Measurements from ENCODE around the gene PTDSS2.
"Not testable (repeated sequence)": the region's sequence is repeated elsewhere in the genome, so short reads cannot be mapped to it uniquely, and the experiment has no call there.

PTDSS2 gene

GRCh38 chr11:452203-452744 lies 2.2 kb downstream of the PTDSS2 start:
- no peak for DNase-seq

DNA sequence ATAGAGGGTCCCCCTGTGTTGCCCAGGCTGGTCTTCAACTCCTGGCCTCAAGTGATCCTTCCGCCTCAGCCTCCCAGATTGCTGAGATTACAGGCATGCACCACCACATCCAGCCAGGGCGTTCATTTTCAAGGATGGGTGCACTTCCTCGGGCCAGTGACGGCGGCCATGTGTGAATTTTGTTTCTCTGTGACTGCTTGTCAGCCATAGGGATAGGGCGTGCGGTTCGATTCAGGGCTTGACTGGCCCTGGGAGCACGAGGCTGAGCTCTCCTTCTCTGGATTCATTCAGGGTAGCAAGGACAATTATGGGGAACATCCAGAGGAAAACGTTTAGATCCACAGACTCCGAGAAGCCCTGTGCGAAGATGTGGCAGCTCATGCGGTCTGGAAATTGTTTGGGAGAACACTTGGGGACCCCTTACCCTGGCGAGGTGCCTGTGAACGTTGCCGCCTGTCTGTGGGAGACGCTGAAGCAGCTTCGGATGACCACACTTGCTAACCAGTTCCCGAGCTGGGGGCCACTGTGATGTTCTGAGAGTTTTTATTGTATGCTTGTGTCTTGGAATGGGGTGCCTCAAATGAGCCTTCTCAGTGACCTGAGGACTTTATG lies 2.9 kb downstream of the PTDSS2 start:
- no peak for DNase-seq

GRCh38 chr11:453564-453963 lies 3.5 kb downstream of the PTDSS2 start:
- DNase-seq, result no peak

DNA sequence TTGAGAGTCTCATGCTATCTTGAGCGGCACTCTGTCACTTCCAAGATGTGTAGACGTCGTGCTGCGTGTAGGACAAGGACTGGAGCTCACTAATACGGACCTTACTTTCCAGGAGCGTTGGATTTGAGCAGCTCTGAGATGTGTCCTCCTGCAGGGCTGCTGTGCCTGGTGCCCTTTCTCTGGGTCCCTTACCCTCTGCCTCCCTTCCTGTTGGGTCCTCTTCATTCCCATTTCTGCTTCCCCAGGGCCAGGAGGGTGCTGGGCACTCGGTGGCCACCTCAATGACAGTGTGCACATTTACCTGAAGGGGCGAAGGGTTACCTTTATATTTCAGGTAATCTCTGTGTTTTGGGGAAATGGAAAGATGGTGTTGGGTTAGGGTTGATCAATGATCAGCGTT lies 4.0 kb downstream of the PTDSS2 start:
- DNase-seq, result no peak

DNA sequence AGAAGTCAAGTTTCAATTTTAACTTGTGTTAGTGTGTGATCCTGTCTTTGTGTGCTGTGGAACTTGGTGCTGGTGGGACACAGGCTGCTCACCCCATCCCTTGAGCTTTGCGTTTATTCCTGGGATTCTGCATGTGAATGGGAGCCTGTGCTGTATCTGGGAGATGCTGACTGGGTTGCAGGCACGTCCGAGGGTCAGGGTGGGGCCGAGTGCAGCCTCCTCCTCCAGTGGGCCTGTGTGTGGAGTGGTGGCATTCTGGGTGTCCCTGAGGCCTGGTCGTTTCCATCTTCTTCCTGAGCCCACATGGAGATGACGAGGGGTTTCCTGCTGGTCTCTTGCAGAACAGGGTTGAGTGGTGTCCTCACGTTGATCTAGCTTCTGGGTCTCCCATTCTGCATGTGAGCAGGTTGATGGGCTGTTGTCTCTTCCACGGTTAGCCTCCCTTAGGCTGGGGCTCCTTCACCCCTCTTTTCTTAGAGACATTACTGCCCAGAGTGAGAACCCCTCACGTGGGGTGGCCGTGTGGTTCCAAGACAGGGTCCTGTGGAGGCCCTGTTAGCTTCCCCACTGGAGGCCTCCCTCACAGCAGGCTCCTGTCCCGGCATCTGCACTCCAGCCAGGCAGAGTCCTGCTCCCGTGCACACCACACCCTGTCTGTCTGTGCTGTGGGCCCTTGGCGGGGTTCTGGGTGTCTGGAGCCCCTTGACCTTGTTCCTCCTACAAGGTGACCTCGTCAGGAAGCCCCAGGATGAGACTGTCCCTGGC lies 4.9 kb downstream of the PTDSS2 start:
- no peak for DNase-seq

- no peak for DNase-seq
Observed at GRCh38 chr11:455566-456147, 5.6 kb downstream of the PTDSS2 start.

GRCh38 chr11:456533-456932 lies 6.5 kb downstream of the PTDSS2 start:
- no peak for DNase-seq

GRCh38 chr11:457111-457760 lies 7.2 kb downstream of the PTDSS2 start:
- DNase-seq, result no peak

DNA sequence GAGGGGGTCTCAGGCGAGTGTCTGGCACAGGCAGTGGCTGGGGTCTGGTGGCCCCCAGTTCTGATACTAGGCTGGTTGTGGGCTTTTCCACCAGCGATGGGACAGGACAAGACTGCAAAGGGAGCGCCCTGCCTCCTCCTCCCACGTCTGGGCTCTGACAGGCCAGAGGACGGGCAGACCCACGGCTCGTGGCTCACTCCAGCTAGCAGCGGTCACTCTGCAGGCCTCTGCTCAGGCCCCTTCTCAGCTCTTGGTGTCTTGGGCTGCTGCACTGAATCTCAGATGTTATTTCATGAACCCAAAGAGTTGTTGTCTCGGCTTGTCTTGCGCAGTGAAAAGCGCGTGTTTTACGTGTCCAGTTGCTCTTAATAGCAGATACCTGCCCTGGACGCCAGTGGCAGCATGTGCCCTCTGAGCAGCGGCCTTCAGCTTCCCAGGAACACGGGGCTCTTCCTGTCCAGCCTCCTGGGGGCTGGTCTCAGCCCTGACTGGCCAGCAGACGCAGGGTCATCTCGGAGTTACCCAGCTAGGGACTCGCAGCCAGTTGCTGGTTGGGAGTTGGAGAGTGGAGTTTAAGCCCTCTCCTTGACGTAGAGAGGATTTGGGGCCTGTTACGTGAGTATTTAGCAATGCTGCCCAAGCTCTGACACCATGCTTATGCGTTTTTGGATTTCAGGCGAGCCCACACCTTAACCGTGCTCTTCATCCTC lies 9.6 kb downstream of the PTDSS2 start:
- DNase-seq, result no peak

GRCh38 chr11:460331-461199 lies 10.5 kb downstream of the PTDSS2 start:
- DNase-seq, result no peak

DNA sequence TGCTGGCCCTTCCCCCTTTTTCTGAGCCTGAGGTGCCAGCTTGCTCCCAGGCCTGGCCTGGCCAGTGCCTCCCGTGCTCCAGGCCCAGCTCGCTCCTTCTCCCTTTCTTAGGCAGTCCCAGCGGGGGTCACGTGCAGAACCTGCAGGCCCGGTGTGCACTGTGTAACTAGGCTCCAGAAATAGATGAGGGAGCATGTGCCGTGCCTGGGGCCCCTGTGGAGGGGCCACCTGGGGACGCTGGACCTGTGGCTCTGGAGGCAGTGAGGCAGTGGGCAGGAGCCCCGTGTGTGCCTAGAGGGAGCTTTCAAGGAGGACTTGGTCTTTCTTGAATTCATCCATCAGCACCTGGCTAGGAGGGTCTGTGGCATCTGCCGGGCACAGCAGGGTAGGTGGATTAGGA lies 11.5 kb downstream of the PTDSS2 start:
- no peak for DNase-seq

DNA sequence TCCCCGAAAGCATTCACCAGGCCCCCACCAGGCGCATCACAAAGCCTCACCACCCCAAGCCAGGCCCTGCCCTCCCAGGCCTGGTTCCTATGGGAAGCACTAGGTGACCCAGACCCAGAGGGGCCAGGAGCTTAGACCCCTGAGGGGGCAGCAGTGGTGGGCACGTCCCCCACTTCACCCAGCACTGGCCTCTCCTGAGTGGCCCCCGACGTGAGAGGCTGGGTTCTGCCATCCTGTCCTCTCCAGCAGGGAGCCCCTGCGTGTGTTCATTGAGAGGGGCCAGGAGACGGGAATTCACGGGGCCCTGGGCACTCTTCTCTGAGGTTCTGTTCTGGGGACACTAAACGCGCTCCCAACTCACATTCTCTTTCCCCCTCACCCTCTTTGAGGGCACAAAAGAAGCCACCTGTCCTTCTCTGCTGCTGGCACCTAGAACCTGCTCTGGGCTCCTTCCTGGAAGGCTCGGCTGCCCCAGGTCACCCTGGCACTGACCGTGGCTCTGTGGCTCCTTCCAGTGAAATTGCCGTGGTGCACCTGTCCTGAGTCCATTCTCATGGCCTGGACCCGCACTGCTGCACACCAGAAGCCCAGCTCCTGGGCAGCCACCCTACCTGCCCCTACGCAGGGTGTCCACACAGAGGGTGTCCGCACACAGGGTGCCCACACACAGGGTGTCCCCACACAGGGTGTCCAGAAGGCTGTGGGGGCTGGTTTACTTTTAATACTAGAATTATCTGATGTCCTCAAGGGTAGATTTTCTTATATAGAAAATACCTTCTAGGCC lies 12.2 kb downstream of the PTDSS2 start:
- no peak for DNase-seq

- DNase-seq, result no peak
Observed at GRCh38 chr11:464316-464715, 14.2 kb downstream of the PTDSS2 start.

- DNase-seq, result no peak
Observed at GRCh38 chr11:465896-466530, 15.9 kb downstream of the PTDSS2 start.

DNA sequence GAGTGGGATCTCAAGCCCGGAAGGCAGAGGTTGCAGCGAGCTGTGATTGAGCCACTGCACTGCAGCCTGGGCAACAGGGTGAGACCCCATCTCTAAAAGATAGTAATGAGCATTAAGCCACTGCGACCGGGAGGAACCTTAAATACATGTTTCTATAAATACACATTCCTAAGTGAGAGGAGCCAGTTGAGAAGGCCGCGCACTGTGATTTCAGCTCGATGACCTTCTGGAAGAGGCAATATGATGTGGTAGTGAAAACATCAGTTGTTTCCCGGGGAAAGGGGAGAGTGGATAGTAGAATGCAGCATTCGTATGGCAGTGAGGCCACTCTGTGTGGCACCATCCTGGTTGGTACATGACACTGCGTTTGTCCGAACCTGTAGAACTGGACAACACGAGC lies 18.0 kb downstream of the PTDSS2 start:
- no peak for DNase-seq

GRCh38 chr11:468493-468892 lies 18.4 kb downstream of the PTDSS2 start:
- no peak for DNase-seq

DNA sequence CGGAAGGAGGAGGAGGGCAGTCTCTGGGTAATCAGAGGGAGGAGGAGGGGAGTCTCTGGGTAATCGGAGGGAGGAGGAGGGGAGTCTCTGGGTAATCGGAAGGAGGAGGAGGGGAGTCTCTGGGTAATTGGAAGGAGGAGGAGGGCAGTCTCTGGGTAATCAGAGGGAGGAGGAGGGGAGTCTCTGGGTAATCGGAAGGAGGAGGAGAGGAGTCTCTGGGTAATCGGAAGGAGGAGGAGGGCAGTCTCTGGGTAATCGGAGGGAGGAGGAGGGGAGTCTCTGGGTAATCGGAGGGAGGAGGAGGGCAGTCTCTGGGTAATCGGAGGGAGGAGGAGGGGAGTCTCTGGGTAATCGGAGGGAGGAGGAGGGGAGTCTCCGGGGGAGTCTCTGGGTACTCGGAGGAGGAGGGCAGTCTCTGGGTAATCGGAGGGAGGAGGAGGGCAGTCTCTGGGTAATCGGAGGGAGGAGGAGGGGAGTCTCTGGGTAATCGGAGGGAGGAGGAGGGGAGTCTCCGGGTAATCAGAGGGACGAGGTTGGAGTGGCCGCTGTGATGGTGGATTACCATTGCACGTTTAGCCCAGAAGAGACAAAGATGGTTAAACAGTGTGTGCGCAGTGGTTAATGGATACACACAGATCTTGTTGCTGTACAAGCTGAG lies 19.1 kb downstream of the PTDSS2 start:
- DNase-seq, result not testable (repeated sequence)

- no peak for DNase-seq
Observed at GRCh38 chr11:469684-470560, 19.8 kb downstream of the PTDSS2 start.

All from activated CD8-positive, alpha-beta memory T cell treated with anti-CD3 and anti-CD28 coated beads, Interleukin-2, amount 50 U/mL, for 4 hours (primary cell).